SK-N-SH (cell line): ENCODE measurements around the gene ITSN1. TPM values are rescaled to one million over a fixed set of nuclear protein-coding genes. Genes with fewer than 3 reads are reported as not detected.

ENCODE experiments used
- CTCF ChIA-PET: fragments of 300-600, 350-600 bp; formaldehyde crosslinking; extraction: SDS; loops from one replicate; lab custom pipeline; 2021; lab: Yijun Ruan, JAX
- POLR2A ChIA-PET: fragments of 350-600 bp; sonication (Branson Sonifier 250); formaldehyde crosslinking; extraction: SDS; loops from one replicate; lab custom pipeline; 2020; ENCODE audit warnings: antibody characterized with exemption, inconsistent platforms; lab: Yijun Ruan, JAX
- DNase-seq: peaks from one replicate; pipeline ENCODE4 v3.0.0; 2012
- H2AFZ ChIP-seq: fragments of 200-600 bp; sonication (generic); 2 replicates; pipeline ENCODE4 v1.8.1; 2016; ENCODE audit warnings: antibody characterized with exemption, mild to moderate bottlenecking, low read depth
- H3F3A ChIP-seq: fragments of 200-600 bp; sonication (generic); replicated peaks from 2 replicates; pipeline ENCODE3; 2016; ENCODE audit warnings: antibody characterized with exemption, mild to moderate bottlenecking; ENCODE audit not compliant: insufficient read depth
- H3K27ac ChIP-seq, 2 experiments: fragments of 200-500 bp in 1 of 2; fragments of 200-600 bp in 1 of 2; sonication (Bioruptor generic) in 1 of 2; sonication (generic), shearing (Covaris generic) in 1 of 2; 2 replicates each; pipeline versions ENCODE4 v1.5.1 to v1.6.1; 2014 to 2016; ENCODE audit warnings: low read depth in 2 of 2, inconsistent platforms in 1 of 2, low read length in 1 of 2, mild to moderate bottlenecking in 1 of 2, mixed read lengths in 1 of 2
- H3K27me3 ChIP-seq: fragments of 200-600 bp; sonication (generic), shearing (Covaris generic); 2 replicates; pipeline ENCODE4 v1.6.1; 2016; ENCODE audit warnings: mixed run types; ENCODE audit not compliant: insufficient read depth
- H3K36me3 ChIP-seq, 2 experiments: fragments of 200-500 bp in 1 of 2; fragments of 200-600 bp in 1 of 2; sonication (Bioruptor generic) in 1 of 2; sonication (generic) in 1 of 2; replicated peaks in 1 of 2; 2 replicates each; pipeline versions ENCODE3 to v1.5.1; 2014 to 2016; ENCODE audit warnings: low read length in 1 of 2, mild to moderate bottlenecking in 1 of 2; ENCODE audit not compliant: insufficient read depth in 2 of 2, control insufficient read depth in 1 of 2
- H3K4me1 ChIP-seq, 2 experiments: fragments of 200-500 bp in 1 of 2; fragments of 200-600 bp in 1 of 2; sonication (Bioruptor generic) in 1 of 2; sonication (generic), shearing (Covaris generic) in 1 of 2; 2 replicates each; pipeline versions ENCODE4 v1.5.1 to v1.6.1; 2014 to 2016; ENCODE audit warnings: low read depth in 1 of 2, low read length in 1 of 2, mixed run types in 1 of 2; ENCODE audit not compliant: insufficient read depth in 2 of 2, control insufficient read depth in 1 of 2
- H3K4me2 ChIP-seq: fragments of 200-600 bp; sonication (generic), shearing (Covaris generic); 2 replicates; pipeline ENCODE4 v1.6.1; 2017; ENCODE audit warnings: mixed run types
- H3K4me3 ChIP-seq, 2 experiments: fragments of 200-500 bp in 1 of 2; fragments of 200-600 bp in 1 of 2; sonication (Bioruptor generic) in 1 of 2; sonication (generic), shearing (Covaris generic) in 1 of 2; 2 replicates each; pipeline versions ENCODE4 v1.5.1 to v1.8.1; 2014 to 2016; ENCODE audit warnings: low read depth in 2 of 2, inconsistent platforms in 1 of 2, low read length in 1 of 2, mild to moderate bottlenecking in 1 of 2, mixed read lengths in 1 of 2, moderate library complexity in 1 of 2
- H3K79me2 ChIP-seq: fragments of 200-600 bp; sonication (generic); 2 replicates; pipeline ENCODE4 v1.8.1; 2017; ENCODE audit warnings: mild to moderate bottlenecking; ENCODE audit not compliant: insufficient read depth
- H3K9ac ChIP-seq: fragments of 200-600 bp; sonication (generic); 2 replicates; pipeline ENCODE4 v1.6.1; 2017; ENCODE audit warnings: mixed run types
- H3K9me2 ChIP-seq: fragments of 200-600 bp; sonication (generic); 2 replicates; pipeline ENCODE4 v1.6.1; 2017; ENCODE audit warnings: mixed run types
- H3K9me3 ChIP-seq: fragments of 200-600 bp; sonication (generic); 2 replicates; pipeline ENCODE4 v1.6.1; 2017; ENCODE audit warnings: mixed run types, mild to moderate bottlenecking, moderate library complexity
- H4K20me1 ChIP-seq: fragments of 200-600 bp; sonication (generic); 2 replicates; pipeline ENCODE4 v1.6.1; 2017; ENCODE audit warnings: mild to moderate bottlenecking, mixed run types; ENCODE audit not compliant: insufficient read depth
- ELF1 ChIP-seq: IDR thresholded peaks from 2 replicates; pipeline ENCODE4 v1.4.0; 2012
- GATA2 ChIP-seq: sonication (generic); formaldehyde crosslinking; IDR thresholded peaks from 2 replicates; pipeline ENCODE4 v1.5.0; 2020; ENCODE audit warnings: mild to moderate bottlenecking, missing genetic modification reagents
- JUND ChIP-seq: IDR thresholded peaks from 2 replicates; pipeline ENCODE4 v1.4.0; 2012
- NFIC ChIP-seq: IDR thresholded peaks from 2 replicates; pipeline ENCODE4 v1.4.0; 2012; ENCODE audit warnings: borderline replicate concordance
- POLR2AphosphoS5 ChIP-seq: IDR thresholded peaks from 2 replicates; pipeline ENCODE4 v1.6.1; 2012; ENCODE audit warnings: low read depth, low read length
- RAD21 ChIP-seq: IDR thresholded peaks from 2 replicates; pipeline ENCODE4 v1.6.1; 2012; ENCODE audit warnings: mild to moderate bottlenecking, low read length
- RFX5 ChIP-seq: IDR thresholded peaks from 2 replicates; pipeline ENCODE4 v1.6.1; 2012; ENCODE audit warnings: mild to moderate bottlenecking, improper control_type of control experiment, low read length
- SMC3 ChIP-seq: IDR thresholded peaks from 2 replicates; pipeline ENCODE4 v1.6.1; 2012; ENCODE audit warnings: low read depth, low read length, improper control_type of control experiment
- YY1 ChIP-seq: IDR thresholded peaks from 2 replicates; pipeline ENCODE4 v1.4.0; 2012; ENCODE audit warnings: low read depth, mild to moderate bottlenecking
- WGBS: methylation state at CpG from one replicate; pipeline ENCODE4 v1.1.6; 2017; ENCODE audit warnings: low lambda C conversion rate; 5-methylcytosine and 5-hydroxymethylcytosine counted together
- polyA plus RNA-seq, 3 experiments: library from polyadenylated mRNA; depleted of rRNA; stranded (reverse); fragments of >200 nt; gene quantifications; 2 replicates each; pipeline ENCODE4 v1.2.3, GENCODE V29; 2012
- TF ChIP-seq, protein P1 (sequence below): IDR thresholded peaks from 2 replicates; pipeline ENCODE4 v1.4.0; 2012; ENCODE audit warnings: low read depth, borderline replicate concordance
- TF ChIP-seq, protein P2 (sequence below): IDR thresholded peaks from 2 replicates; pipeline ENCODE4 v1.6.1; 2012; ENCODE audit warnings: mild to moderate bottlenecking, low read depth, low read length, moderate library complexity

The ITSN1 gene
- polyA plus RNA-seq, 1 of the 3 experiments (the other 2 are of a cell fraction): 27.8 TPM

GRCh38 chr21:33831962-33832659, 189.8 kb downstream of the ITSN1 start (continued):
- TF ChIP-seq JUND: no peak
- TF ChIP-seq RFX5: no peak
- TF ChIP-seq, protein P1, sequence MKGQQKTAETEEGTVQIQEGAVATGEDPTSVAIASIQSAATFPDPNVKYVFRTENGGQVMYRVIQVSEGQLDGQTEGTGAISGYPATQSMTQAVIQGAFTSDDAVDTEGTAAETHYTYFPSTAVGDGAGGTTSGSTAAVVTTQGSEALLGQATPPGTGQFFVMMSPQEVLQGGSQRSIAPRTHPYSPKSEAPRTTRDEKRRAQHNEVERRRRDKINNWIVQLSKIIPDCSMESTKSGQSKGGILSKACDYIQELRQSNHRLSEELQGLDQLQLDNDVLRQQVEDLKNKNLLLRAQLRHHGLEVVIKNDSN: no peak
- TF ChIP-seq POLR2AphosphoS5: no peak
- TF ChIP-seq YY1: no peak
- no peak for TF ChIP-seq RAD21
- TF ChIP-seq, all 33 proteins: peak for 0

DNA sequence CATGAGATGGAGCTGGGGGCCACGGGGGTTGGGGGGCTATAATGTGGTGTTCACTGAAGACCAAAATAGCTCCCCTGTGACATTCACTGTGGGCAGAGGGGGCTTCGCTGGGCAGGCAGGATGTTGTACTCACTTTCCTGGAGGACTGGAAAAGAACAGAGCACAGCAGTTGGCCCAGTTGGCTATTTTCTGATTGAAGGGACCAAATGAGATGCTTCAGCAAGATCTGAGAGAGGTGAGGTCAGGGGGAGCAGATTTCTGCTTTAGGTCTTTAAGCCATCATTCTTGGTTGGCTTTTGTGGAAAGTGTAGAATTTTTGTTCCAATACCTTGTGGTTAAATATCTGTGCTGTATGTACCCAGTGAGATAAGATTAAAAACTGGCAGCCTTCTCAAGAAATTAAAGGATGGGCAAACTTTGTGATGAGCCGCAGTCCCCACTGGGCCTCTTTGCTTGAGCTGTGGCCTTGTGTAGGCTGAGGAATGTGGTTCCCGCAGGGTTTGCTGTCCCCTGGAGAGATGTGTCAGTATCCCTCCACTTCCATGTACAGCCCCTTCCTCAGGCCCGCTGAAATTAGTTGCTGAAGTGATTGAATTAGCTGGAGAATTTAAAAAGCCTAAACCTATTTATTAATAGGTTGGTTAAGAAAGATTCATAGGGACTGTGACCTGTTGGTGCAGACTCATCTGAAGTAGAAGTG, 192.7 kb downstream of the ITSN1 start:
- no peak for TF ChIP-seq NFIC
- no peak for TF ChIP-seq ELF1
- TF ChIP-seq SMC3: no peak
- no peak for TF ChIP-seq GATA2 (CRISPR knock-in tag)
- TF ChIP-seq RFX5: no peak
- TF ChIP-seq, protein P2, sequence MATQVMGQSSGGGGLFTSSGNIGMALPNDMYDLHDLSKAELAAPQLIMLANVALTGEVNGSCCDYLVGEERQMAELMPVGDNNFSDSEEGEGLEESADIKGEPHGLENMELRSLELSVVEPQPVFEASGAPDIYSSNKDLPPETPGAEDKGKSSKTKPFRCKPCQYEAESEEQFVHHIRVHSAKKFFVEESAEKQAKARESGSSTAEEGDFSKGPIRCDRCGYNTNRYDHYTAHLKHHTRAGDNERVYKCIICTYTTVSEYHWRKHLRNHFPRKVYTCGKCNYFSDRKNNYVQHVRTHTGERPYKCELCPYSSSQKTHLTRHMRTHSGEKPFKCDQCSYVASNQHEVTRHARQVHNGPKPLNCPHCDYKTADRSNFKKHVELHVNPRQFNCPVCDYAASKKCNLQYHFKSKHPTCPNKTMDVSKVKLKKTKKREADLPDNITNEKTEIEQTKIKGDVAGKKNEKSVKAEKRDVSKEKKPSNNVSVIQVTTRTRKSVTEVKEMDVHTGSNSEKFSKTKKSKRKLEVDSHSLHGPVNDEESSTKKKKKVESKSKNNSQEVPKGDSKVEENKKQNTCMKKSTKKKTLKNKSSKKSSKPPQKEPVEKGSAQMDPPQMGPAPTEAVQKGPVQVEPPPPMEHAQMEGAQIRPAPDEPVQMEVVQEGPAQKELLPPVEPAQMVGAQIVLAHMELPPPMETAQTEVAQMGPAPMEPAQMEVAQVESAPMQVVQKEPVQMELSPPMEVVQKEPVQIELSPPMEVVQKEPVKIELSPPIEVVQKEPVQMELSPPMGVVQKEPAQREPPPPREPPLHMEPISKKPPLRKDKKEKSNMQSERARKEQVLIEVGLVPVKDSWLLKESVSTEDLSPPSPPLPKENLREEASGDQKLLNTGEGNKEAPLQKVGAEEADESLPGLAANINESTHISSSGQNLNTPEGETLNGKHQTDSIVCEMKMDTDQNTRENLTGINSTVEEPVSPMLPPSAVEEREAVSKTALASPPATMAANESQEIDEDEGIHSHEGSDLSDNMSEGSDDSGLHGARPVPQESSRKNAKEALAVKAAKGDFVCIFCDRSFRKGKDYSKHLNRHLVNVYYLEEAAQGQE: no peak
- Histone ChIP-seq H3K27ac (no peak overlapping the region), H3F3A (no peaks in the 10 kb centered on the region), H3K27me3 (no peaks in the 10 kb centered on the region), H3K79me2 (no peaks in the 10 kb centered on the region), H3K9me3 (no peaks in the 10 kb centered on the region), H3K36me3 (peaks cover 16 to 56% of the 10 kb centered on the region in 2 experiments), H2AFZ (no peak overlapping the region), H4K20me1 (no peaks in the 10 kb centered on the region), H3K9me2 (no peaks in the 10 kb centered on the region), H3K9ac (no peak overlapping the region), H3K4me3 (no peak overlapping the region), H3K4me2 (no peak overlapping the region), H3K4me1 (no peaks in the 10 kb centered on the region; a peak in 1 of 4 replicates)
- POLR2A ChIA-PET: no interaction called here
- 93% methylated on average over 4 of the region's 5 CpGs for WGBS
- CTCF ChIA-PET: no interaction called here
- DNase-seq: no peak
